ENCODE data around the gene HMSD.

Gene HMSD

DNA sequence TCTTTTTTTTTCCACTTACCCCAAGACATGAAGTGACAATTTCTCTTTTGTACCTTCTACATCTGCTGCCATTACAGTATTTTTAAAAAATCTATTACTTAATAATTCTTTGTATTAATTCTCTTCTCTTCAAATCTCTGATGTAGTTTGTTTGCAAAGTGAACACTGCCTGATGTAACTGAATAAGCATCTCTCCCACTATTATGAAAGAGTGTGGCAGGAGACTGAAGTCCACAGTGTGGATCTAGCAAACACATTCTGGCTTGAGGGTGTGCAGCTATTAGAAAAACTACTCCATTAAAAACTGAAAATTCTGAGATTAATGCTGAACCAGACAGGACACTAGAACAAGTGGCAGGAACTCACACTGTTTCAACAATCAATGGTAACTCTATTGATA lies 15.8 kb downstream of the HMSD start:
- DNase-seq (ENCODE audit: low read depth): no peak
- TF ChIP-seq, protein P1, sequence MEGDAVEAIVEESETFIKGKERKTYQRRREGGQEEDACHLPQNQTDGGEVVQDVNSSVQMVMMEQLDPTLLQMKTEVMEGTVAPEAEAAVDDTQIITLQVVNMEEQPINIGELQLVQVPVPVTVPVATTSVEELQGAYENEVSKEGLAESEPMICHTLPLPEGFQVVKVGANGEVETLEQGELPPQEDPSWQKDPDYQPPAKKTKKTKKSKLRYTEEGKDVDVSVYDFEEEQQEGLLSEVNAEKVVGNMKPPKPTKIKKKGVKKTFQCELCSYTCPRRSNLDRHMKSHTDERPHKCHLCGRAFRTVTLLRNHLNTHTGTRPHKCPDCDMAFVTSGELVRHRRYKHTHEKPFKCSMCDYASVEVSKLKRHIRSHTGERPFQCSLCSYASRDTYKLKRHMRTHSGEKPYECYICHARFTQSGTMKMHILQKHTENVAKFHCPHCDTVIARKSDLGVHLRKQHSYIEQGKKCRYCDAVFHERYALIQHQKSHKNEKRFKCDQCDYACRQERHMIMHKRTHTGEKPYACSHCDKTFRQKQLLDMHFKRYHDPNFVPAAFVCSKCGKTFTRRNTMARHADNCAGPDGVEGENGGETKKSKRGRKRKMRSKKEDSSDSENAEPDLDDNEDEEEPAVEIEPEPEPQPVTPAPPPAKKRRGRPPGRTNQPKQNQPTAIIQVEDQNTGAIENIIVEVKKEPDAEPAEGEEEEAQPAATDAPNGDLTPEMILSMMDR (conservative IDR thresholded peaks at IDR 0.05; ENCODE audit: control insufficient read depth, insufficient read depth, low read depth, low read length): no peak

DNA sequence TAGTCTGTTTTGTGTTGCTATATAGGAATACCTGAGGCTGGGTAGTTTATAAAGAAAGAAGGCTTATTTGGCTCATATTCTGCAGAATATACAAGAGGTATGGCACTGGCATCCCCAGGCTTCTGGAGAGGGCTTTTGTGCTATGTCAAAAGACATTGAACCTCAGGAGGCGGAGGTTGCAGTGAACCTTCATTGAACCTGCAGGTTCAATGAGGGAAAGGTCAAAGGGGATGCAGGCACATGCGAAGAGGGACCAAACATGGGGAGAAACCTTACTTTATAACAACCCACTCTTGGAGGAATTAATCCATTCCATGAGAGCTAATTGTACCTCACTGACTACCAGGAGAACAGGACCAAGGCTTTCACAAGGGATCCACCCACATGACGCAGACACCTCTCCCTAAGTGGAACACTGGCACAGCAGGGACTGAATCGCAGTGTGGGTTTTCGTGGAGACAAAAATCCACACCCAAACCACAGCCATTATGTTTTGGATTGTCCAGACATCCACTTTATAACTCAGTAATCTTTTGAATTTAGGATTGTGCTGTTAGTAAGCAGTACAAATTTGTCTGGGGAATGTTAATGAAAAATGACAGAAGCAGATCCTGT lies 16.7 kb downstream of the HMSD start:
- TF ChIP-seq, protein P1 (conservative IDR thresholded peaks at IDR 0.05; ENCODE audit: control insufficient read depth, insufficient read depth, low read depth, low read length): no peak
- no peak overlapping the region for H3K4me3 ChIP-seq (ENCODE audit: control insufficient read depth, low read depth, low read length)
- DNase-seq (ENCODE audit: low read depth): no peak

More for the DNA sequence above, 15.8 kb downstream of the HMSD start:
- no peak overlapping the region for H3K4me3 ChIP-seq (ENCODE audit: control insufficient read depth, low read depth, low read length)

DNA sequence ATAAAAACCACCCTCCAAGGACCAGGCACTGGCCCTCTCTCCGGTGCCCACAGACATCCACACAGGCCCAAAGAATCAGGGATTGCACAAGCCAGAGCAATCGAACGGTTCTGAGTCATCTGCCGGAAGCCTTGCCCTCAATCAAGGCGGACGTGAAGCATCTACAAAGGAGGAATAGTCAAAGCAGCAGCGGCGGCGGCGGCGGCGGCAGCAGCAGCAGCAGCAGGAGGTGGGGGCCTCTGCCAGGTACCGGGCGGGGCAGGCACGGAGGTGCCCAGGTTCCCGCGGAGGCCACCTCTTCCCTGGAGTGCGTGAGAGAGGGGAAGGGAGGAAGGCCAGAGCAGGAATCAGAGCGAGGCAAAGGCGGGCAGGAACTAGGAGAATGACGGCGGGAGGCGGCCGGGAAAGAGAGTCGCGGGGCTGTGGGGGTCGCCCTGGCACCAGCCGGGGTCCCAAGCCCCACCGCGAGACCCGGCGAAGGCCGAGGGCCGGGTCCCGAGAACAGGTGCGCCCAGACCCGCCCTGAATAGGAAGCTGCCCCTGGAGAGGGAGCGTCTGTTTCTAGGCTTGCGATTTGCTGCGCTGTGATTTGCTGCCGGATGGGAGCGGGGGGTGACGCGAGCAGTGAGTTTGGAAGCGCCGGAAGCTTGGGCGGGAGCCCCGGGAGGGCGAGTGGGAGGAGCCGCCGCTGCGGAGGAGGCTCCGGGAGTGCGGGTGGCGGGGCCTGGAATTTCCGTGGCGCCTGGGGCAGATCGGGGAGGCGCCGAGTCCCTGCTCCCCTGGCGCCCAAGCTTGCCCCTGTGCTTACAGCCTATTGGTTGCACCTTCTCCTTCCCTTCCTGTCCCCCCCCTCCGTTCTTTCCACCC lies 21.1 kb downstream of the HMSD start, which contains the start of gene SERPINB8:
Gene SERPINB8, plus strand, starts transcription at position 140 of the 867 bp plus-strand sequence. CDS start 8,228 bp downstream, outside the sequence.
- peak; percentile 91 for DNase-seq (ENCODE audit: low read depth)
- TF ChIP-seq, protein P1 (conservative IDR thresholded peaks at IDR 0.05; ENCODE audit: control insufficient read depth, insufficient read depth, low read depth, low read length): no peak
- H3K4me3 ChIP-seq (ENCODE audit: control insufficient read depth, low read depth, low read length): peak within 1 kb of the TSS; percentile 81

DNA sequence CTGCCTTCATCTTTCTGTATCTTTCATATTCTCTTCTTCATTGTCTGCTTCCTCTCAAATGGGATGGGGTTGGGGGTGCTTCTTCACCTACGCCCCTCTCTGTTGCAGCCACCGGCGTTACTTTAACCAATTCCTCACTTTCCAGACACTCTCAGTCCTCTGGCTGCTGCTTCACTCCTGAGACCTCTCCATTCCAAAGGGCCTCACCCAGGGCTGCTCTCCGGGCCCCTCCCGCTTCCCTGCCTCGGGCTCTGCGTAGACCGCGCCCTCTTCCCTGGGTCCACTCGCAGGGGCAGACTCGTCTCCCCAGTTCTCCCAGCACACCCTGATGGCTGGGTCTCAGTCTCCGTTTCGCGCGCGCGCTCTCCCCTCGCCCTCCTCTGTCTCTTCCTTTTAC lies 21.7 kb downstream of the HMSD start:
- no peak for DNase-seq (ENCODE audit: low read depth)
- TF ChIP-seq, protein P1 (conservative IDR thresholded peaks at IDR 0.05; ENCODE audit: control insufficient read depth, insufficient read depth, low read depth, low read length): no peak
- peak overlapping the region; percentile 81 for H3K4me3 ChIP-seq (ENCODE audit: control insufficient read depth, low read depth, low read length)

DNA sequence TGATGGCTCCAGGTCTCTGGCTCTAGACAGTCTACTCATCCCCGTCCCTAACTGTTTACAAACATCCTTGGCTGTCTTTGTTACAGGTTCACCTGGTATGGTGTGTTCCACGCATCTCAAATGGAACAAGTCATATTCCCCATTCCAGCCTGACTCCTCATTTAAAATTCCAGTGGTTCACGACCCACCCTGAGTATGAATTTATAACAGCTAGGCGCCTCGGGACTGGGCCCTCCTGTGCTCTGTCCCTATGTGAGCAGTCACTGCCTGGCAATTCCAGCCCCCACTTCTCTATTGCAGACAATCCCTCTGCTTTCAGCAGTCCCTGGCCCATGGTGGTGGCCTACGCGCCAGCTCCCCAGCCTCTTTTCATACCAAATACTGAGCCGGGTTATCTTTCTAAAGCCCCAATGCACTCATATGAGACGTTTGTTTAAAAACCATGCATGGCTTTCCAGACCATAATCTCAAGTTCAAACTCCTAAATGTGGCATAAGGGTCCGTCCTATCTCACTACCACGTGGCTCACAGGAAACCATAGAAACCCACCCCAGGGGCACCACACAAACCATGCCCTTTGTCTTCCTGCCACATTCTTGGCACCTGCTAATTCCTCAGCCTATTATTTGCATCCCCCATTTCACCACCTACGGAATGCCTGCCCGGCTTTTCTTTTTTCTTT lies 22.4 kb downstream of the HMSD start:
- TF ChIP-seq, protein P1 (conservative IDR thresholded peaks at IDR 0.05; ENCODE audit: control insufficient read depth, insufficient read depth, low read depth, low read length): no peak
- H3K4me3 ChIP-seq (ENCODE audit: control insufficient read depth, low read depth, low read length): peak overlapping the region; percentile 81
- DNase-seq (ENCODE audit: low read depth): no peak

DNA sequence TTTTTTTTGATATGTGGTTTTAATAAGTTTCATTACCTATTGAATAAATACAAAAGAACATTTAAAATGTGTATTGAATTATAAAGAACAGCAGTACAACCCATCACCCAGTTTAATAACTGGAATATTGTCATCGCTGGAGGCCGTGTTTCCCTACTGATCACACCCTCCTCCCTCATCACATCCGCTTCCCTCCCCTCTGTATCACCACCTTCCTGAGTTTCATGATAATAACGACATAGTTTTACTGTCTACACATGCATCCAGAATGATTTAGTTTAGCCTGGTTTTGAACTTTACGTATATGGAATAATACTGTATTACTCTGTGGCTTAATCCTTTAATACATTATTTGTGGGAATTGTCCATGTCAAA lies 22.9 kb downstream of the HMSD start:
- no peak for DNase-seq (ENCODE audit: low read depth)
- TF ChIP-seq, protein P1 (conservative IDR thresholded peaks at IDR 0.05; ENCODE audit: control insufficient read depth, insufficient read depth, low read depth, low read length): no peak
- H3K4me3 ChIP-seq (ENCODE audit: control insufficient read depth, low read depth, low read length): no peak overlapping the region
